NT2/D1 (cell line): ENCODE data around the gene SLC36A2.

Source experiments
- SUZ12 ChIP-seq: IDR thresholded peaks from 2 replicates; pipeline ENCODE4 v1.6.1; 2011; ENCODE audit not compliant: insufficient read length, insufficient read depth; ENCODE audit errors: extremely low read depth
- YY1 ChIP-seq: IDR thresholded peaks from 2 replicates; pipeline ENCODE4 v1.6.1; 2011; ENCODE audit not compliant: insufficient read length, insufficient read depth
- ZNF274 ChIP-seq: IDR thresholded peaks from 2 replicates; pipeline ENCODE4 v1.6.1; 2011; ENCODE audit warnings: mild to moderate bottlenecking, low read depth, low read length

DNA sequence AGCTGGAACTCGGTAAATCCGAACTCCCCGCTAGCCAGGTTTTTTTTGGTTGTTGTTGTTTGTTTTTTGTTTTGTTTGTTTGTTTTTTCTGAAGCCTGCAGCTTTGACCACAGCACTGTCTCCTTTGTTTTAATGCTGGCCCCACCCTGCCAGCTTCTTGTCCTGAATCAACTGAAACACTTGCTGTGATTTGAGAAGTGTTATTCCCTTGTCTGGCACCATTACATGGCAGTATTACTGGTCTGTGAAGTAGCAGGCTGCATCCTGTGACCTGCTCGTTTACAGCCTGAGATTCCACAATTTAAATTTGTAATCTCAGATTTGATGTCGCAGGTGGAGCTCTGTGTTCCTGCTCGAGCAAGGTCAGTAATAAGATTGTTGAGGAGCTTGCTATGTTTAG lies 1.4 kb upstream of the SLC36A2 start:
- no peak for TF ChIP-seq YY1
- TF ChIP-seq ZNF274 = no peak
- no peak for TF ChIP-seq SUZ12
